Ovary (tissue), 9 donors: ENCODE data around the gene TARS2. TPM values are rescaled to one million over a fixed set of nuclear protein-coding genes. Genes with fewer than 3 reads are reported as not detected.

ENCODE experiments used
- DNase-seq, 5 donors: peaks; one replicate each; pipeline ENCODE4 v3.0.0-alpha.2; 2019 to 2020
- H3K27ac ChIP-seq, 2 donors: fragments of 200-600 bp; one replicate each; pipeline versions ENCODE4 v1.5.1 to v1.8.0; 2019 to 2022
- H3K27me3 ChIP-seq: fragments of 200-600 bp; one replicate; pipeline ENCODE4 v1.8.0; 2022
- H3K36me3 ChIP-seq: fragments of 200-600 bp; sonication (generic); one replicate; pipeline ENCODE4 v1.5.1; 2019
- H3K4me1 ChIP-seq: one replicate; pipeline ENCODE4 v1.8.1; 2013; ENCODE audit warnings: mild to moderate bottlenecking, moderate library complexity; ENCODE audit not compliant: insufficient read depth
- H3K4me3 ChIP-seq: fragments of 200-600 bp; sonication (generic); one replicate; pipeline ENCODE4 v1.5.1; 2017
- H3K9me3 ChIP-seq, 2 donors: fragments of 200-600 bp in 1 of 2; sonication (generic) in 1 of 2; one replicate each; pipeline versions ENCODE4 v1.5.1 to v1.8.1; 2013 to 2019; ENCODE audit warnings: mild to moderate bottlenecking in 1 of 2, moderate library complexity in 1 of 2
- EP300 ChIP-seq: sonication (generic); formaldehyde crosslinking; IDR thresholded peaks from one replicate; pipeline ENCODE4 v1.6.1; 2017; ENCODE audit warnings: antibody characterized with exemption
- POLR2A ChIP-seq: fragments of 450-650 bp; IDR thresholded peaks from one replicate; pipeline ENCODE4 v1.6.1; 2017; ENCODE audit warnings: antibody characterized with exemption, mild to moderate bottlenecking, moderate library complexity
- WGBS, 3 donors: extraction: QIAGEN DNeasy Blood & Tissue Kit in 1 of 3; methylation state at CpG; one replicate each; pipeline versions ENCODE4 v1.1.5 to v1.1.7; 2013 to 2017; 5-methylcytosine and 5-hydroxymethylcytosine counted together
- intact Hi-C, 4 donors: fragments of 100-400 bp; cut with DNase I; formaldehyde crosslinking; loops; one replicate each; pipeline versions ENCODE4 v1.11.0 to v1.15.1; 2022 to 2023
- polyA plus RNA-seq, 2 donors: library from polyadenylated mRNA; stranded (reverse); fragments of 200-250 nt in 1 of 2; fragments of 350-450 nt in 1 of 2; fragmentation: Illumina TruSeq in 1 of 2; extraction: RNeasy Lipid Tissue Mini Kit (QIAGEN cat#74804) in 1 of 2; gene quantifications; one replicate each; pipeline ENCODE4 v1.2.3, GENCODE V29; 2013 to 2014
- total RNA-seq, 7 donors: library from RNA; depleted of rRNA in 2 of 7; stranded (reverse); fragments of >200 nt in 2 of 7; fragmentation: NEBNext Ultra II Directional in 3 of 7; extraction: Animal tissue kit (Norgen Biotek cat#: 25700) in 3 of 7; gene quantifications; one replicate each; pipeline versions ENCODE4 v1.1.0 to v1.2.4, GENCODE V29; 2016 to 2023
- TF ChIP-seq, protein P1 (sequence below), 3 donors: fragments of 450-650 bp in 2 of 3; fragments of 200-600 bp in 1 of 3; IDR thresholded peaks; one replicate each; pipeline versions ENCODE4 v1.5.1 to v1.8.0; 2016 to 2022; ENCODE audit warnings: antibody characterized with exemption in 3 of 3, mild to moderate bottlenecking in 1 of 3
- donor health status: DM: no; HTN: no; CAD: no; lungs with moderate emphysema.
- donor health status: DM: no; HTN: no; CAD: no.
- donor health status: Bipolar disorder and iron deficiency.
- donor health status: DM: yes; HTN: yes; CAD: no.
- donor health status: DM: no; HTN: no; CAD: no.
- donor health status: DM: yes; HTN: yes; CAD: no.

TARS2 gene
- total and polyA plus RNA-seq, 9 donors = 8.0 to 24.3 (median 17.2) TPM

DNA sequence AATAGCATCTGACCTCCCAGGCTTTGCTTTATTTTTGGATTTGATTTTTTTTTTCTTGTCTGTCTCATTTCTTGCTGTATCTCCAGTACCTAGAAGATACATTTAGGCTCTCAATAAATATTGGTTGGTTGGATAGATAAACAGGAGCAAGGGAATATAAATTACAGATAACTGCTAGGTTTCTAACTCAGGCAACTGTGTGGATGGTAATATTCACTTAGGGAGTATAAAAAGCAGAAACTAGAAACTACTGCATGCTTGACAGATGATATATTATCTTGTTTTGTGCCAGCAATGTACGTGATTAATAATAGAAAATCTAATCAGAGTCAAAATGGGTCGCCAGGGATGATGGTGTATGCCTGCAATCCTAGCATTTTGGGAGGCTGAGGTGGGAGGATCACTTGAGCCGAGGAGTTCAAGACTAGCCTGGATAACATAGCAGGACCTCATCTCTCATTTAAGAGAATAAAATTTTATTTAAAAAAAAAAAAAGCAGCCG, 31.0 kb upstream of the TARS2 start:
- Histone ChIP-seq H3K27me3 (no peaks in the 10 kb centered on the region), H3K9me3 (no peaks in the 10 kb centered on the region), H3K27ac (no peak overlapping the region), H3K4me1 (no peaks in the 10 kb centered on the region), H3K36me3 (no peaks in the 10 kb centered on the region), H3K4me3 (no peak overlapping the region)
- no peak for DNase-seq
- TF ChIP-seq POLR2A = no peak
- TF ChIP-seq EP300 = no peak
- TF ChIP-seq, protein P1, sequence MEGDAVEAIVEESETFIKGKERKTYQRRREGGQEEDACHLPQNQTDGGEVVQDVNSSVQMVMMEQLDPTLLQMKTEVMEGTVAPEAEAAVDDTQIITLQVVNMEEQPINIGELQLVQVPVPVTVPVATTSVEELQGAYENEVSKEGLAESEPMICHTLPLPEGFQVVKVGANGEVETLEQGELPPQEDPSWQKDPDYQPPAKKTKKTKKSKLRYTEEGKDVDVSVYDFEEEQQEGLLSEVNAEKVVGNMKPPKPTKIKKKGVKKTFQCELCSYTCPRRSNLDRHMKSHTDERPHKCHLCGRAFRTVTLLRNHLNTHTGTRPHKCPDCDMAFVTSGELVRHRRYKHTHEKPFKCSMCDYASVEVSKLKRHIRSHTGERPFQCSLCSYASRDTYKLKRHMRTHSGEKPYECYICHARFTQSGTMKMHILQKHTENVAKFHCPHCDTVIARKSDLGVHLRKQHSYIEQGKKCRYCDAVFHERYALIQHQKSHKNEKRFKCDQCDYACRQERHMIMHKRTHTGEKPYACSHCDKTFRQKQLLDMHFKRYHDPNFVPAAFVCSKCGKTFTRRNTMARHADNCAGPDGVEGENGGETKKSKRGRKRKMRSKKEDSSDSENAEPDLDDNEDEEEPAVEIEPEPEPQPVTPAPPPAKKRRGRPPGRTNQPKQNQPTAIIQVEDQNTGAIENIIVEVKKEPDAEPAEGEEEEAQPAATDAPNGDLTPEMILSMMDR (IDR thresholded peaks at IDR 0.05) = no peak
- WGBS, 3 donors = 65 to 75% (median 74%) methylated on average over 4 of the region's 4 CpGs
- intact Hi-C loops = no loop called here

DNA sequence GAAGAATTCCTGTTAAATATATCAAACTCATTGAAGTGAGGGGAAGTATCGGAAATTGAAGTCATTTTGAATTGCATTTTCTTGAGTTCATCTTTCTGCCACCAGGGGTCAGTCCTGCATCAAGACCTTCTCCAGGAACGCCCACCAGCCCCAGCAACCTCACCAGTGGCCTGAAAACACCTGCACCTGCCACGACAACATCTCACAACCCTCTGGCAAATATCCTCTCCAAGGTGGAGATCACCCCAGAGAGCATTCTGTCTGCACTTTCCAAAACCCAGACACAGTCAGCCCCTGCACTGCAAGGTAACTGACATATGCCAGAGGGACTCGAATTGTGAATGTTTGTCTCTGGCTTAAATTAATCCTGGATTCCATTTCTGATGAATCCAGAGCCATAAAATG, 22.8 kb upstream of the TARS2 start:
- H3K9me3 ChIP-seq = no peaks in the 10 kb centered on the region
- peak; percentile 38 to 66 (median 54) for DNase-seq
- H3K4me1 ChIP-seq = no peaks in the 10 kb centered on the region
- no peak overlapping the region for H3K4me3 ChIP-seq
- WGBS, 3 donors = 41 to 47% (median 44%) methylated on average over 4 of the region's 4 CpGs
- no peaks in the 10 kb centered on the region for H3K27me3 ChIP-seq
- TF ChIP-seq POLR2A = no peak
- TF ChIP-seq, protein P1 (IDR thresholded peaks at IDR 0.05) = peak; percentile 57 to 73 (median 68)
- no peak for TF ChIP-seq EP300
- intact Hi-C loops = loop anchor here in 1 of 4 donors (10.0 kb wide), 1 partner anchor 70 kb away; no protein-coding TSS in a partner anchor
- no peak overlapping the region for H3K27ac ChIP-seq
- no peaks in the 10 kb centered on the region for H3K36me3 ChIP-seq

DNA sequence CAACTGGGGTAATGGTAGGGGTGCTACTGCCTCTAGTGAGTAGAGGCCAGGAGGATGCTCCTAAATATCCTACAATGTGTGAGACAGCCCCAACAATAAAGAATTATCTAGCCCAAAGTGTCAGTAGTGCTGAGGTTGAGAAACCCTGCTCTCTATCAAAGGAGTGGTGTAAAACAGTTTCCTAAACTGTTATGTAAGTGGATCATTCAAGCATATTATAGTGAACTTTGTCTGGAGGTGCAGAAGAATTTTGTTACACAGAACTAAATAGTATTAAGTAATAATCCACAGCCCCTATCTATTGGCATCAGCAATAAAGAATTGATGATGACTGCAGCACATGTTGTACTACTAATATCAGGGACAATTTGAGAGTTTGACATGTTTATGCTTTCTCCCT, 20.3 kb upstream of the TARS2 start:
- H3K27me3 ChIP-seq = no peaks in the 10 kb centered on the region
- H3K27ac ChIP-seq = no peak overlapping the region
- DNase-seq = no peak
- no peaks in the 10 kb centered on the region for H3K4me1 ChIP-seq
- no peaks in the 10 kb centered on the region for H3K36me3 ChIP-seq
- no peaks in the 10 kb centered on the region for H3K9me3 ChIP-seq
- no peak overlapping the region for H3K4me3 ChIP-seq
- intact Hi-C loops = loop anchor here in 3 of 4 donors (5.0 to 10.0 kb wide), 3 partner anchors 65 to 530 kb away; no protein-coding TSS in a partner anchor
- TF ChIP-seq POLR2A (no peak), EP300 (no peak)
- TF ChIP-seq, protein P1 (IDR thresholded peaks at IDR 0.05) = no peak

DNA sequence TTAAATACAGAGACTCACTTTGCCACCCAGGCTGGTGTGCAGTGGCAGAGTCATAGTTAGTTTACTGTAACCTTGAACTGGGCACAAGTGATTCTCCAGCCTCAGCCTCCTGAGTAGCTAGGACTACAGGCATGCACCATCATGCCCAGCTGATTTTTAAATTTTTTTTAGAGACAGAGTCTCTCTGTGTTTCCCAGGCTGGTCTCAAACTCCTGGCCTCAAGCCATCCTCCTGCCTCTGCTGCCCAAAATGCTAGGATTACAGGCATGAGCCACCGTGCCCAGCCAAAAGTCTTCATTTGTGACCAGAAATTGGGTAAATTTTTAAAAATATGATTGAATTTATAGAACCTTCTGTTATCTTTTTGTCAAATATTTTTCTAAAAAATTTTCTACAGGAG, 17.9 kb upstream of the TARS2 start:
- Histone ChIP-seq H3K27me3 (no peaks in the 10 kb centered on the region), H3K4me1 (peaks cover 8% of the 10 kb centered on the region), H3K4me3 (no peak overlapping the region), H3K9me3 (no peaks in the 10 kb centered on the region), H3K27ac (no peak overlapping the region), H3K36me3 (no peaks in the 10 kb centered on the region)
- WGBS, 3 donors = 20 to 67% (median 63%) methylated on average over 1 of the region's 1 CpG
- no peak for DNase-seq
- TF ChIP-seq EP300 = no peak
- TF ChIP-seq POLR2A = no peak
- TF ChIP-seq, protein P1 (IDR thresholded peaks at IDR 0.05) = no peak
- intact Hi-C loops = loop anchor here in 3 of 4 donors (5.0 to 10.0 kb wide), 3 partner anchors 63 to 528 kb away; no protein-coding TSS in a partner anchor
